Neural progenitor cell (in vitro differentiated cells): ENCODE measurements around the gene GDI1. TPM values are rescaled to one million over a fixed set of nuclear protein-coding genes. Genes with fewer than 3 reads are reported as not detected.

ENCODE experiments used
- DNase-seq: peaks from one replicate; pipeline ENCODE4 v3.0.0-alpha.2; 2016; ENCODE audit warnings: low spot score
- H2AFZ ChIP-seq: fragments of 200-600 bp; sonication (generic); replicated peaks from 2 replicates; pipeline ENCODE4 v1.6.1; 2016; ENCODE audit warnings: antibody characterized with exemption
- H3F3A ChIP-seq: fragments of 200-600 bp; sonication (generic); 2 replicates; pipeline ENCODE4 v1.6.1; 2016; ENCODE audit warnings: antibody characterized with exemption, low read depth
- H3K27ac ChIP-seq: fragments of 200-600 bp; sonication (generic); 2 replicates; pipeline ENCODE4 v1.5.1; 2016; ENCODE audit warnings: mild to moderate bottlenecking
- H3K27me3 ChIP-seq: fragments of 200-600 bp; sonication (generic); 2 replicates; pipeline ENCODE4 v1.6.1; 2016; ENCODE audit warnings: mild to moderate bottlenecking, moderate library complexity
- H3K36me3 ChIP-seq: fragments of 200-600 bp; sonication (generic); 2 replicates; pipeline ENCODE4 v1.5.1; 2016
- H3K4me1 ChIP-seq: fragments of 200-600 bp; sonication (generic); 2 replicates; pipeline ENCODE4 v1.6.1; 2016; ENCODE audit warnings: mixed run types
- H3K4me2 ChIP-seq: fragments of 200-600 bp; sonication (generic); 2 replicates; pipeline ENCODE4 v1.6.1; 2016
- H3K4me3 ChIP-seq: fragments of 200-600 bp; sonication (generic); 2 replicates; pipeline ENCODE4 v1.5.1; 2016
- H3K79me2 ChIP-seq: fragments of 200-600 bp; sonication (generic); 2 replicates; pipeline ENCODE4 v1.6.1; 2016; ENCODE audit warnings: low read depth
- H3K9ac ChIP-seq: fragments of 200-600 bp; sonication (generic); 2 replicates; pipeline ENCODE4 v1.6.1; 2016
- H3K9me3 ChIP-seq: fragments of 200-600 bp; sonication (generic); 2 replicates; pipeline ENCODE4 v1.5.1; 2016; ENCODE audit warnings: low read depth
- H4K20me1 ChIP-seq: fragments of 200-600 bp; sonication (generic); 2 replicates; pipeline ENCODE4 v1.6.1; 2016; ENCODE audit warnings: low read depth
- H3K27ac Mint-ChIP-seq: 3 replicates; pipeline ENCODE4 v1.8.0; 2021; ENCODE audit warnings: mixed read lengths
- H3K27me3 Mint-ChIP-seq: 2 replicates; pipeline ENCODE4 v1.8.0; 2022; ENCODE audit warnings: low read depth, mild to moderate bottlenecking, inconsistent platforms, moderate library complexity, mixed read lengths; ENCODE audit not compliant: insufficient read depth
- H3K36me3 Mint-ChIP-seq: 3 replicates; pipeline ENCODE4 v1.8.0; 2021; ENCODE audit warnings: mixed read lengths
- H3K4me1 Mint-ChIP-seq: 3 replicates; pipeline ENCODE4 v1.8.0; 2021; ENCODE audit warnings: mixed read lengths
- H3K4me3 Mint-ChIP-seq: 3 replicates; pipeline ENCODE4 v1.8.0; 2021; ENCODE audit warnings: mild to moderate bottlenecking, moderate library complexity, mixed read lengths
- H3K9me3 Mint-ChIP-seq: 3 replicates; pipeline ENCODE4 v1.8.0; 2020; ENCODE audit warnings: mixed read lengths
- EZH2 ChIP-seq: fragments of 200-600 bp; sonication (generic); IDR thresholded peaks from 2 replicates; pipeline ENCODE4 v1.6.1; 2017; ENCODE audit warnings: antibody characterized with exemption, mild to moderate bottlenecking, moderate library complexity
- EZH2phosphoT487 ChIP-seq: fragments of 200-600 bp; sonication (generic); IDR thresholded peaks from 2 replicates; pipeline ENCODE4 v1.6.1; 2017; ENCODE audit warnings: antibody characterized with exemption
- total RNA-seq: library from RNA; depleted of rRNA; stranded (reverse); fragments of >200 nt; gene quantifications from 2 replicates; pipeline ENCODE4 v1.2.3, GENCODE V29; 2015; ENCODE audit warnings: low replicate concordance
- TF ChIP-seq, protein P1 (sequence below): fragments of 200-600 bp; sonication (generic); IDR thresholded peaks from 2 replicates; pipeline ENCODE4 v1.5.1; 2017; ENCODE audit warnings: antibody characterized with exemption, mild to moderate bottlenecking

The GDI1 gene
- total RNA-seq, 1 donor from 2014 or later, result 119 TPM

DNA sequence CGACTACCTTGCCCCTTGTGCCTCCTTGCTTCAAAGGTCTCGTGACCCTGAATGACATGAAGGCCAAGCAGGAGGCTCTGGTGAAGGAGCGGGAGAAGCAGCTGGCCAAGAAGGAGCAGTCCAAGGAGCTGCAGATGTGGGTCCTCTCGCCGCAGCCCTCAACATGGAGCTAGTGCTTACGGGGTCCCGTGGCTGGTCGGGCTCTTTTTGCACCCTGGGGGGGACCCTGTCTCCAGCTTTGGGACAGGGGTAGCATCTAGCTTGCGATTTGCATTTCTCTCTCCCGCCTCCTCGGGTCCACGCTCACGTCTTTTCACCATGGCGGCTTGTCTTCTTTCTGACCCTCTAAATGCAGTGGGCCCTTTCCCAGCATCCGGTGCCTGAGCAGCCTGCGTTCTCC lies 8.8 kb downstream of the GDI1 start:
- Histone ChIP-seq H3K27me3 (no peaks in the 10 kb centered on the region), H3K4me1 (no peaks in the 10 kb centered on the region), H3F3A (peaks cover 11% of the 10 kb centered on the region), H3K4me2 (no peak overlapping the region), H3K4me3 (no peak overlapping the region), H4K20me1 (peaks cover 20% of the 10 kb centered on the region), H3K9me3 (no peaks in the 10 kb centered on the region), H3K27ac (no peak overlapping the region), H3K79me2 (peaks cover 13% of the 10 kb centered on the region), H3K9ac (no peak overlapping the region), H3K36me3 (no peaks in the 10 kb centered on the region), H2AFZ (no peak overlapping the region)
- H3K4me3 Mint-ChIP-seq, result no peak overlapping the region
- no peak for TF ChIP-seq EZH2phosphoT487
- TF ChIP-seq, protein P1, sequence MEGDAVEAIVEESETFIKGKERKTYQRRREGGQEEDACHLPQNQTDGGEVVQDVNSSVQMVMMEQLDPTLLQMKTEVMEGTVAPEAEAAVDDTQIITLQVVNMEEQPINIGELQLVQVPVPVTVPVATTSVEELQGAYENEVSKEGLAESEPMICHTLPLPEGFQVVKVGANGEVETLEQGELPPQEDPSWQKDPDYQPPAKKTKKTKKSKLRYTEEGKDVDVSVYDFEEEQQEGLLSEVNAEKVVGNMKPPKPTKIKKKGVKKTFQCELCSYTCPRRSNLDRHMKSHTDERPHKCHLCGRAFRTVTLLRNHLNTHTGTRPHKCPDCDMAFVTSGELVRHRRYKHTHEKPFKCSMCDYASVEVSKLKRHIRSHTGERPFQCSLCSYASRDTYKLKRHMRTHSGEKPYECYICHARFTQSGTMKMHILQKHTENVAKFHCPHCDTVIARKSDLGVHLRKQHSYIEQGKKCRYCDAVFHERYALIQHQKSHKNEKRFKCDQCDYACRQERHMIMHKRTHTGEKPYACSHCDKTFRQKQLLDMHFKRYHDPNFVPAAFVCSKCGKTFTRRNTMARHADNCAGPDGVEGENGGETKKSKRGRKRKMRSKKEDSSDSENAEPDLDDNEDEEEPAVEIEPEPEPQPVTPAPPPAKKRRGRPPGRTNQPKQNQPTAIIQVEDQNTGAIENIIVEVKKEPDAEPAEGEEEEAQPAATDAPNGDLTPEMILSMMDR, result no peak
- no peak for TF ChIP-seq EZH2
- H3K27me3 Mint-ChIP-seq, result peaks cover 13% of the 10 kb centered on the region
- no peak overlapping the region for H3K27ac Mint-ChIP-seq
- H3K4me1 Mint-ChIP-seq, result peaks cover 6% of the 10 kb centered on the region
- peaks cover 7% of the 10 kb centered on the region for H3K36me3 Mint-ChIP-seq
- no peak for DNase-seq
- H3K9me3 Mint-ChIP-seq, result peaks cover 13% of the 10 kb centered on the region

DNA sequence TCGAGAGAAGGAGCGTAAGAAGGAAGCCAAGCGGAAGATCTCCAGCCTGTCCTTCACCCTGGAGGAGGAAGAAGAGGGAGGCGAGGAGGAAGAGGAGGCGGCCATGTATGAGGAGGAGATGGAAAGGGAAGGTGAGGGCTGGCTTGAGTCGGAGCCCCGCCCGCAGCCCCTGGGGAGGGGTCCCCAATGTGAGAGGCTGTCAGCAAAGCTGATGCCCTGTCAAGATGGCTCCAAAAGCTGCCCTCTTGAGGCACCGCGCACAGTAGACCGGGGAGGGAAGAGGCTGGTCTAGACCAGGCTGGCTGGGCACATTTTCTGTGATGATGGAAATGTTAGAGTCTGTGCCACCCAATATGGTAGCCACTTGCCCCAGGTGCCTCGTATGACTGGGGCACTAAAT lies 9.5 kb downstream of the GDI1 start:
- Mint-ChIP-seq H3K4me3 (no peak overlapping the region), H3K27ac (no peak overlapping the region), H3K4me1 (peaks cover 6% of the 10 kb centered on the region), H3K9me3 (peaks cover 13% of the 10 kb centered on the region), H3K36me3 (peaks cover 7% of the 10 kb centered on the region), H3K27me3 (peaks cover 13% of the 10 kb centered on the region)
- no peaks in the 10 kb centered on the region for H3K4me1 ChIP-seq
- no peak overlapping the region for H3K9ac ChIP-seq
- no peaks in the 10 kb centered on the region for H3K9me3 ChIP-seq
- TF ChIP-seq, protein P1, result no peak
- TF ChIP-seq EZH2phosphoT487 (no peak), EZH2 (no peak)
- no peak overlapping the region for H3K27ac ChIP-seq
- H2AFZ ChIP-seq, result no peak overlapping the region
- no peaks in the 10 kb centered on the region for H3K36me3 ChIP-seq
- no peak overlapping the region for H3K4me3 ChIP-seq
- peaks cover 13% of the 10 kb centered on the region for H3K79me2 ChIP-seq
- no peak for DNase-seq
- peaks cover 11% of the 10 kb centered on the region for H3F3A ChIP-seq
- no peaks in the 10 kb centered on the region for H3K27me3 ChIP-seq
- H4K20me1 ChIP-seq, result peaks cover 17% of the 10 kb centered on the region
- H3K4me2 ChIP-seq, result no peak overlapping the region

DNA sequence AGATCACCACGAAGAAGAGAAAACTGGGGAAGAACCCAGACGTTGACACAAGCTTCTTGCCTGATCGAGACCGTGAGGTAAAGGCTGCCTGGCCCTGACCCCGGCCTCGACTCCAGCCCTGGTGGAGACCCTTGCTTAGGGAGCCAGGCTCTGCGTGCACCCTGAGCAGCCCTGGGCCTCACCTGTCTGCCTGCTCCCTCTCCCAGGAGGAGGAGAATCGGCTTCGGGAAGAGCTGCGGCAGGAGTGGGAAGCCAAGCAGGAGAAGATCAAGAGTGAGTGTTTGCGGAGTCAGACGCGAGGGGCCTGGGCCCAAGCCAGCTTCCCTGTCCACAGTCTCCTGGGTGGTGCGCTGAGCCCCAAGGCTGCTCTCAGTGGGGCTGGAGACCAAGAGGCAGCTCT lies 11.5 kb downstream of the GDI1 start:
- Mint-ChIP-seq H3K4me1 (peaks cover under 1% of the 10 kb centered on the region), H3K27ac (no peak overlapping the region), H3K36me3 (peaks cover 11% of the 10 kb centered on the region), H3K27me3 (peaks cover 12% of the 10 kb centered on the region), H3K9me3 (peaks cover 17% of the 10 kb centered on the region), H3K4me3 (no peak overlapping the region)
- H3F3A ChIP-seq, result peaks cover 1% of the 10 kb centered on the region
- H3K79me2 ChIP-seq, result peaks cover 13% of the 10 kb centered on the region
- DNase-seq, result no peak
- no peak overlapping the region for H3K27ac ChIP-seq
- no peaks in the 10 kb centered on the region for H3K4me1 ChIP-seq
- H3K4me2 ChIP-seq, result no peak overlapping the region
- TF ChIP-seq EZH2phosphoT487 (no peak), EZH2 (no peak)
- TF ChIP-seq, protein P1, result no peak
- no peak overlapping the region for H3K9ac ChIP-seq
- no peaks in the 10 kb centered on the region for H3K36me3 ChIP-seq
- no peaks in the 10 kb centered on the region for H3K9me3 ChIP-seq
- H2AFZ ChIP-seq, result no peak overlapping the region
- H3K4me3 ChIP-seq, result no peak overlapping the region
- H4K20me1 ChIP-seq, result peaks cover 8% of the 10 kb centered on the region
- no peaks in the 10 kb centered on the region for H3K27me3 ChIP-seq
